ENCODE results near the gene LGR6.

DNA sequence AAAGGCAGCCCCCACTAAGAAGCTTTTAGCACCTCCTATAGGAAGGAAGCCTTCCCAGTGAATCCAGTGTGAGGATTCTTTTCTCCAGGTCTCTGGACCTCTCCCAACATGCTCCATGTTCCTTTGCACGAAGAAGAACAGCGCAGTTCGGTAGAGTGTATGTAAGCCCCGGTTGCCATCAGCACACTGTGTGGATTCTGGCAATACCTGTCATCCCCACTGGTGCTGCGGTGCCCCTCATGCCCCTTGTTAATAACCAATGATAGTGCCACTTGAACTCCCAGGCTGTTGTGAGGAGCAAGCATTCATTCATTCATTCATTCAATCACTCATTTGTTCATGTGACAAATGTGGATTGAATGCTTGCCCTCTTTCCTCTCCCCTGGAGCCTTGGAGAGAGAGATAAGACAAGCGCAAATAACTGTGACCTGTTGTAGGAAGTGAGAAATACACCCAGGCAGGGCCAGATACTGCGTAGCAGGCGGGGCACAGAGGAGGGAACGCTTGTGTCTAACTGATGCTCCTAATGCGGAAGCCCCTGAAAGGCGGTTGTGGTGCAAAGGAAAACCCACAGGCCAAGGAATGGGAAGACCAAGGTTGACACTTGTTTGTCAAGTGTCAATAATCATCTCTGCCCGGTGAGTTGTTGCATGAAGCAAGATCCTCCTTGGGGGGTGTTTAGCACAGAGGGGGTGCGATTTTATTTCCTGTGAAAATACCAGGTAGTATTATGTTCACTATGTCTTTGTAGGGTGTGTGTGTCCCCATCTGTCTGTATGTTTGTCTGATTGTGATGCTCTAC lies 9.8 kb downstream of the LGR6 start:
- TF ChIP-seq YY1 (IDR thresholded peaks at IDR 0.05; ENCODE audit: insufficient read depth, insufficient read length) (no peak), ZNF274 (IDR thresholded peaks at IDR 0.05; ENCODE audit: low read depth, low read length) (no peak), SUZ12 (IDR thresholded peaks at IDR 0.05; ENCODE audit: extremely low read depth, insufficient read depth, insufficient read length) (no peak)

Data from NT2/D1 (cell line).